Measurements from ENCODE around the gene CD81.

CD81 gene

DNA sequence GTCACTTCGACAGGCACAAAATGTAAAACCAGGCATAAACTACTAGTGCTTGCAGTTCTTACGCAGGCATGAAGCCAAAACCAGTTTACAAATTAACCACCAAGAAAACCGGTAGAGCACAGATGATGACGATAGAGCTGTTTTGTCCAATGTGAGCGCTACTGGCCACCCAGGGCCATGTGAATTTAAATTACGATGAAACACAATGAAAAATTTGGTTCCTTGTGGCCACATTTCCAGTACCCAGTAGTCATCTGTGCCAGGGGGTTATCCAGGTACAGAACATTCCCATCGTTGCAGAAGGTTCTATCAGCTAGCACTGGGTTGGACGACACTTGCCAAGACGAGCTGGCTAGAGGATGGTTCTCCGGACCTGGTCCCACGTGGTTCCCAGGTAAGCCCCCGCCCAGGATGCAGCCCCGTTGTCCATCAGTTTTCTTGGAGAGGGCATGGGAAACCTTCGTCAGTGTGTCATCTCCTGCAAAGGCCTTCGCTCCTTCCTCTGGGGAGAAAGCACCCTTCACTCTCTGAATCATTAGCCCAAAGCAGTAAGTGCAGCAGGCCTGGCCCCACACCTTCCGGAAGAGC is 1.1 kb upstream of the CD81 start:
- no peak for DNase-seq (ENCODE audit: low read depth in 2 of 2, low spot score in 1 of 2)

- peak in 1 of 2 donors; percentile 44 for DNase-seq (ENCODE audit: low read depth in 2 of 2, low spot score in 1 of 2)
Measured at GRCh38 chr11:2377511-2378443, 667 bp downstream of the CD81 start.

DNA sequence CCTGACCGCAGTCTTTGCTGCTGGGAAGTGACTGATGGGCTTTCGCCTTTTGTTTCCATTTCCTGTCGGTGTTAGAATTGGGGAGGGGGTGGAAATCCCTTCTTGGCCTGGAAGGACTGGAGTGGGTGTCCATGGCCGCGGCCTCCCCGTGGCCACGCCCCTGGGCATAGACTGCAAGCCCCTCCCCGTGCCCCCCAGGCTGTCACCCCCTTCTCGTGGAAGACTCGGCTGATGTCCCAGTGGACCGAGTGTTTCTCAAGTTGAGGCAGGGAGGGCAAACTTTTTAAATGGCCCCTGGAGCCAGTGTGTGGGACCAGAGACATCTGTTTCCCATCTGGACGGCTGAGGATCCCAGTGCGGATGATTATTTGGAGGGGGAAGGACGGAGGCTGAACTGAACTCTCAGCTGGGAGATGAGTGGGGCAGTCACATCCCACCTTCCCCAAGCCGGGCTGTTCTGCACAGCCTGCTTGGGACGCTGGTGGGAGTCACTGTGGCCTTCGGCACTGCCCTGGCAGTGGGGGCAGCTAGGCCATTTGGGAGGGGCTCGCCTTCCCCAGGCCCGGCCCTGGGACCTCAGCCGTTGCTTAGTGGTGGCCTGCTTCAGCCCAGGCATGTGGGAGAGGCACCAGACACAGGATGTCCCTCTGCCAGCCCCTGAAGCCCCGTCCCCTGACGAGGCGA is 1.6 kb downstream of the CD81 start:
- DNase-seq (ENCODE audit: low read depth in 2 of 2, low spot score in 1 of 2) = no peak

- no peak for DNase-seq (ENCODE audit: low read depth in 2 of 2, low spot score in 1 of 2)
Measured at GRCh38 chr11:2379466-2380174, 2.5 kb downstream of the CD81 start.

GRCh38 chr11:2380396-2380795 is 3.3 kb downstream of the CD81 start:
- DNase-seq (ENCODE audit: low read depth in 2 of 2, low spot score in 1 of 2) = no peak

GRCh38 chr11:2380807-2381350 is 3.8 kb downstream of the CD81 start:
- DNase-seq (ENCODE audit: low read depth in 2 of 2, low spot score in 1 of 2) = no peak

- no peak for DNase-seq (ENCODE audit: low read depth in 2 of 2, low spot score in 1 of 2)
Measured at GRCh38 chr11:2381494-2382128, 4.5 kb downstream of the CD81 start.

- no peak for DNase-seq (ENCODE audit: low read depth in 2 of 2, low spot score in 1 of 2)
Measured at GRCh38 chr11:2382129-2382517, 5.0 kb downstream of the CD81 start.

GRCh38 chr11:2382936-2383851 is 6.1 kb downstream of the CD81 start:
- no peak for DNase-seq (ENCODE audit: low read depth in 2 of 2, low spot score in 1 of 2)

DNA sequence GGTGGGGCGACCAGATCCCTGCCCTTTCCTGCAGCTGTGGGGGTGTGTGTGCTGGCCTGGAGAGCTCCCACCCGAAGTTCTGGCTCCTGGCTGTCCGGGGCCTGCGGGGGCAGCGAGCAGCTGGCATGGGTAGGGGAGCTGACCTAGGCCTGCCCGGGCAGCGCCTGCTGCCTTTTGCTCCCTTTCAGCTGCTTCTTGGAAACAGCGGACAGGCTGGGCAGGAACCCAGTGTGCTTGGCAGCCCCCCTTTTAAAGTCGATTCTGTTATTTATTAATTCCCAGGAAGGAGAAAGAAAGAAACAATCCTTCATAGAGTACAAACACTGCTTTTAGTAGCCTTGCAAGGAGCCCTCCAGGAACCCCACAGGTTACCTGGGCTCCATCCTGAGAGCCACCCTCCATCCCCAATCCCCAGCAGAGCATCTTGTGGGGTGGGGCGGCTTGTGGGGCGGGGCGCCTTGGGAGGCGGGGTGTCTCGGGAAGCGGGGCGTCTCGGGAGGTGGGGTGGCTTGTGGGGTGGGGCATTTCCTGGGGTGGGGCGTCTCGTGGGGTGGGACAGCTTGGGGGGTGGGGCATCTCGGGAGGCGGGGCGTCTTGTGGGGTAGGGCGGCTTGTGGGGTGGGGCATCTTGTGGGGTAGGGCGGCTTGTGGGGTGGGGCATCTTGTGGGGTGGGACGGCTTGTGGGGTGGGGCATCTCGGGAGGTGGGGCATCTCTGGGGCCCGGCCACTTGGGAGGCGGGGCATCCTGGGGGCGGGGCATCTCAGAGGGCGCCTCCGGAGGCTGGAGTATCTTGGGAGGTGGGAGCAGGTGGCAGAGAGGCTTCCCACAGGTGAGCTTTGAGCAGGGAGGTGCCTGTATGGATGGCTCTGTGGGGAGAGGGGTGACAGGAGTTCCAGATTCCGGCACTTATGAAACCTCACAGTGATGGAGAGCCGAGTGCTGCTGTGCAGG is 7.0 kb downstream of the CD81 start:
- no peak for DNase-seq (ENCODE audit: low read depth in 2 of 2, low spot score in 1 of 2)

- no peak for DNase-seq (ENCODE audit: low read depth in 2 of 2, low spot score in 1 of 2)
Measured at GRCh38 chr11:2385156-2386151, 8.3 kb downstream of the CD81 start.

DNA sequence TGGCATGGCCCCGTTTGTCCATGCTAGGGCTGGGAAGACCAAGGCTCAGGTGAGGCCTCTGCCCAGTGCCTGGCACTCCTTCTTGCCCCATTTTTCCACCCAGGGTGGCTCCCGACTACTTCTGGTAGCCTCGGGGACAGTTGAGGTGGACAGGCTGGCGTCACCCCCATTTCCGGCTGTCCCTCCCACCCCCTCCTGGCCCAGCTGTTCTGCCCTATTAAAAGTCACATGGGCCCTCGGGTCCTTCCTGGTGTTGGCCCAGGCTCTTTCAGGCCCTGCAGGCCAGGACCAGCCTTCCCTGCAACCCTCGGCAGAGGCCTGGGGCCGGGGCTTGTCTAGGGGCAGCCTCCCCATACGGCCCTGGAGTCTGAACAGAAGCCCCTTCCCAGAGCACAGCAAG is 9.5 kb downstream of the CD81 start:
- DNase-seq (ENCODE audit: low read depth in 2 of 2, low spot score in 1 of 2) = no peak

DNA sequence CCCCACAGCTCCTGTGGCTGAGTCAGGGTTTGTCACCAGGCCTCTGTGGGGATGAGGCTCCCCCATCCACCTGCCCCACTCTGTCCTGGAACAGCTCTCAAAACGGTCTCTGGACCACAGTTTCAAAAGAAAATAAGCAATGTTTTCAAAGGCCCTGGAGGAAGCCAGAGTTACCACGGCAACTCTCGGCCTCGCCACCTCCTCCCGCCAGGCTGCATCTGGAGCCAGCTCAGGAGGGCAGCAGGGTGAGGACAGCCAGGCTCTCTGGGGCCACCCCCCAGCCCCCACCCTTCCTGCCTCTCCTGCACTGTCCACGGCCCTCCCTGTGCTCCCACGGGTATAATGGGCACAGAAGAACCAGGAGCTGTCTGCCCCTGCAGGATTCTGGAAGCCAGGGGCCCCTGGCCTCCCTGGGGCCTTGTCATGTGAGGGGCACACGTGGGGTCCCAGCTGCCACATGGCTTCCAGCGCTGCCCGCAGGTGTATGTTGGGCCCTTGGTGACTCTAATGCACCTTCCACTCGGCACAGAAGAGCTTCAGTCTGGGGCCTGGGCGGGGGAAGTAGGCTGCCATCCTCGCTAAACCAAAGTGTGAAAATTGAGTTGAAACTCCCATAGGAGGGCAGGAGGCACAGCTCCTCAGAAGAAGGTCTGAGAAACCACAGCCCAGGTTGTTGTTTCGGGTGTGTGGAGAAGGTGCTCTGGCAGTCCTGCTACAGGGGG is 10.3 kb downstream of the CD81 start:
- DNase-seq (ENCODE audit: low read depth in 2 of 2, low spot score in 1 of 2) = no peak

DNA sequence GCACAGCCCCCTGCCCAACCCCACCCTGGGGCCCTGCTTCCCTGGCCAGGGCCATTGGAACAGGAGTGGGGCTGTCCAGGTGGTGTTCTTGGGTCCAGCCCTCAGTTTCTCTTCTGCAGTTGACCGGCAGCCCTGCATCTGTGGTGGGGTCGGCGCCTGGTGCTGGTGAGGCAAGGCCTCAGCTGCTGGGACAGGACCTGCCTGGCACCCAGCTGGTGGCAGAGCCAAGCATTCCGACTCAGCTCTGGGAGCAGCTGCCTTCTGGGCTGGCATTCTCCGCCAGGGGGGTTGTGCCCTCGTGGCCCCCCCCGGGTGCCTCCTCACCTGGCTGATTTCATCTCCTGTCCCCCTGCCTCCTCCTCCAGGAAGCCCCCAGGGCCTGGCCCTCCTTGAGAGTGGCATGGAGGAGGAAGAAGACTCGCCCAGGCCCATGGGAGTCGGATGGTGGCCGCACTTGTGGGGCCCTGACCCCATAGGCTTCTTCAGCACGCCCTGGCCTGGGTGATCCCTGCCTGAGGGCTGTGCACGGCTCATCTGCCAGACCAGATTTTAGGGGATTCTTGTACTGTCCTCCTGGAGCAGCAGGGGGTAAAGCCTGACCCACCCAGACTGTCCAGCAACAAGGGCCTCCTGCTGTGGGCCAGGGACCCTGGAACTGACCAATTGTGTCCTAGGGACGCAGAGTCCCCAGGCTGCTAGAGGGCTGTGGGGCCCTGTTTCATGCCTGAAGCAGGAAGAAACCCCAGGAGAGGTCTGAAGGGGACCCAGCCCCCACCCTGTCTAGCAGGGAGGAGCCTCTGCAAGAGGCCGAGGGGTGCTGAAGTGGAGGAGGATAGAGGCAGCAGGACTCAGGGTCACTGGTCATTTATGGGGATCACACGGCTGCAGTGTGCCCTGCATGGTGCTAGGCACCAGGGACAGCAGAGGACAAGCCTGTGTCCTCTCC is 11.6 kb downstream of the CD81 start:
- DNase-seq (ENCODE audit: low read depth in 2 of 2, low spot score in 1 of 2) = no peak

DNA sequence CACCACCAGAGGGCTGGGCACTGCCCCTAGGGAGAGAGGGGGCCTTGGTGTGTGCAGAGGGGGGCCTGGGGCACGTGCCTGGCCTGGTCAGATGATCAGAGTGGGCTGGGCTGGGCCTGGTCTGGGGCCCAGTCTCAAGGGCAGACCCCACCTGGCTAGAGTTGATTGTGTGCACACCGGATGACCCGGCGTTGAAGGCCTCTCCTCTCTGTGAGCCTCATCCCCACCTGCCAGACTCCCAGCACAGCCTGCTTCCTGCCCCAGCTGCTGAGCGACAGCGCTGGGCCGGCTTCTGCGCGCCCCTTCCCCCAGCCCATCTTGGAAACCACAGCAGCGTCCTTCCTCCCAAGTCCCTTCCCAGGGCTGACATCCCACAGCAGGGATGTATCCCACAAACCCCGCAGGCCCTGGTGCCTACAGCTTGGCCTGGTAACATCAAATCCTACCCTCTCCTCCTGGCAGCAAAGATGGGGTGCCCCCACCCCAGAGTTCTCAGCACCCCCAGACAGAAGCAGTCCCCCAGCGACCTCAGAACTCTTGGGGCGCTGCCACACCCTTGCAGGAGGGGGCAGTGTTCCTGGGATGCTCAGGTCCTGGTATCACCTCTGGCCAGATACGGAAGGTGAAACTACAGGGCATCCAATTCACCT is 12.4 kb downstream of the CD81 start:
- no peak for DNase-seq (ENCODE audit: low read depth in 2 of 2, low spot score in 1 of 2)

Measured in stimulated activated CD8-positive, alpha-beta memory T cell treated with anti-CD3 and anti-CD28 coated beads, Interleukin-4, amount 100 ng/mL, for 4 hours (primary cell).